Activated naive CD4-positive, alpha-beta T cell treated with Interleukin-2 at 50 U/mL for 16 hours (primary cell): ENCODE results near the gene CASTOR1.

Experiments used
- DNase-seq: peaks from one replicate; pipeline ENCODE4 v3.0.0-alpha.2; 2020

The CASTOR1 gene

DNA sequence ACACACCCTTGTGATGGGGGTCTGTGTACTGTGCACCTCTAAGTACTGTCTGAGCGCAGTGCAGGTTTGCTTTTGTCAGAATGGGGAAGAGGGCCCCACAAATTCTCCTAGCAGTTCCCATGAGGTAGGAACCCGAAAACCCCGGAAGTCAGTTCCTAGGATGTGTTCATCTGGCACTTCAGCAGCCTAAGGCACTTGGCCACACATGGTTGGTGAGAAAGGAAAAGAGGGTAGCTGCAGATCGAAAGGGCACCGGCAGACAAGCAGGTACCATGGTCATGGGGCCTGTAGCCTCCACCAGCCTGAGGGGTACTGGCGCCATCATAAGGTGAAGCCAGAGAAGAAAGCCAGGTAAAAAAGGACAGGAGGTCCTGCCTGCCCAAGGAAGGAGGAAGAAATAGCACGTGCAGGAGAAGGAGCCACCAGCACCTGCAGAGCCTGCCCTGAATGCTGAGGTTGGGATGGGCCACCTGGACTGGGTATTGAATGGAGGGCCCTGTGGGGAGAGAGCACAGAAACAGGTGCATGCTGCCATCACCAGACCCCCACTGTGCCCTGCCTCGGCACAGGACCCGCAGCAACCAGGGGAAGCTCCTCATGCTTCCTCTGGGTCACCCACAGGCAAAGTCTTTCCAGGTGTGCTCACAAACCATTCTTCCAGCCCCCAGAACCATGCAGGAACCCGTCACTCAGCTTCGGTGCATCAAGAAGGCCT lies 8.1 kb upstream of the CASTOR1 start:
- DNase-seq = no peak

- DNase-seq = no peak
These were observed 7.5 kb upstream of the CASTOR1 start for GRCh38 chr22:30296833-30297232.

GRCh38 chr22:30296324-30296723 lies 7.0 kb upstream of the CASTOR1 start:
- DNase-seq = no peak

DNA sequence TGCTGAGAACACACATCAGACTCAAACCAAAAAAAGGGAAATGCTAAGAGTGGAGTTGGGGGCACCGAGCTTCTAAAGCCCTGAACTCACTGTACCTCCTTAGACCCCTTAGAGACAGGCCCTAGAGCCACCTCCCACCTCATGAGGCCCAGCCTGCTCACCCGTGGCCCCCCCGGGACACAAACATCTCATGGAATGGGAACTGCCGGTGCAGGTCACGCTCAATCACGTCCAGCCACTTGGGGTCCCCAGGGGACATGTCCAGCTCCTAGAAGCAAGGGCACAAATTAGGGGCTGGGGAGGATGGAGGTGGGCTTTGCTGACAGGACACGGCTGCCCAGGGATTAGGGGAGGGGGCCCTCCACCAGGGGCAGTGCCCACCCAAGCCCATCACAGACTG lies 6.3 kb upstream of the CASTOR1 start:
- no peak for DNase-seq

GRCh38 chr22:30294830-30295229 lies 5.5 kb upstream of the CASTOR1 start:
- DNase-seq = no peak

- no peak for DNase-seq
These were observed 4.8 kb upstream of the CASTOR1 start for GRCh38 chr22:30294066-30294465.

- no peak for DNase-seq
These were observed 3.7 kb upstream of the CASTOR1 start for GRCh38 chr22:30293026-30293425.

DNA sequence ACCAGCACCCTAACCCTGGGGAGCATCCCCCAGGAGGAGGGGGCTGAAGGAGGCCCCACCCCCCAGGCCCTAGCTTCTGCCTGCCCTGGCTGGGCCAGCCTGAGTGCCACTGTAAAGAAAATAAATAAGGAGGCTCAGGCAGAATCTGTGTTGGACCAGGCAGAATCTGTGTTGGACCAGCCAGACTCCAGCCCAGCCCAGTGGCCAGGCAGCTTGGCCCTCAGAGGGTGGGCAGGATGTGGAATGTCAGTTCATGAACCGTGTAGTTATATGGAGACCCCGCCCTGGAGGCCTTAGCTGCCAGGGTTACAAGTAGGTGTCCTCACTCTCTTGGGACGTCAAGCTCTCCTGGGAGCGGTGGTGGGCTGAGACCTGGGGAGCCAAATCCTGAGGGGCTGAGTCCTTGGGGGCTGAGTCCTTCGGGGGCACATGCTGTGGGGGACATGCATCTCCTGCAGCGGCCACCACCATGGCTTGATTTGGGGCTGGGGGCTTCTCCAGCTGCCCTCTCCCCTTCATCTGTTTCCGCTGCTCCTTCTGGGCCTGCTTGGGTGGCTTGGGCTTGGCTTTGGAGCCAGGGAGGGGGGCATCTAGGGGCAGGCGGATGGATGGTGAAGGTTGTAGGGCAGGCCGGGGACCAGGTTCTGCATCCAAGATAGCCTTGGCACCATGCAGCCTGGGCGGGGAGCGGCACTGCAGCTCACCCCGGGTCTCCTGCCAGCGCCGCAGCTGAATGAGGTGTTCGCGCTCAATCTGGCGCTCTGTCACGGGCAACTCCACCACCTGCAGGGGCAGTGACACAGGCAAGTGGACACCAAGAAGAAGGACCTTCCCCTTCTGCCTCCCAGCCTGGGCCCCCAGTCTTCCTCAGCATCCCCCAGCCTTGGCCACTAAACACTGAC lies 3.0 kb upstream of the CASTOR1 start:
- DNase-seq = no peak

DNA sequence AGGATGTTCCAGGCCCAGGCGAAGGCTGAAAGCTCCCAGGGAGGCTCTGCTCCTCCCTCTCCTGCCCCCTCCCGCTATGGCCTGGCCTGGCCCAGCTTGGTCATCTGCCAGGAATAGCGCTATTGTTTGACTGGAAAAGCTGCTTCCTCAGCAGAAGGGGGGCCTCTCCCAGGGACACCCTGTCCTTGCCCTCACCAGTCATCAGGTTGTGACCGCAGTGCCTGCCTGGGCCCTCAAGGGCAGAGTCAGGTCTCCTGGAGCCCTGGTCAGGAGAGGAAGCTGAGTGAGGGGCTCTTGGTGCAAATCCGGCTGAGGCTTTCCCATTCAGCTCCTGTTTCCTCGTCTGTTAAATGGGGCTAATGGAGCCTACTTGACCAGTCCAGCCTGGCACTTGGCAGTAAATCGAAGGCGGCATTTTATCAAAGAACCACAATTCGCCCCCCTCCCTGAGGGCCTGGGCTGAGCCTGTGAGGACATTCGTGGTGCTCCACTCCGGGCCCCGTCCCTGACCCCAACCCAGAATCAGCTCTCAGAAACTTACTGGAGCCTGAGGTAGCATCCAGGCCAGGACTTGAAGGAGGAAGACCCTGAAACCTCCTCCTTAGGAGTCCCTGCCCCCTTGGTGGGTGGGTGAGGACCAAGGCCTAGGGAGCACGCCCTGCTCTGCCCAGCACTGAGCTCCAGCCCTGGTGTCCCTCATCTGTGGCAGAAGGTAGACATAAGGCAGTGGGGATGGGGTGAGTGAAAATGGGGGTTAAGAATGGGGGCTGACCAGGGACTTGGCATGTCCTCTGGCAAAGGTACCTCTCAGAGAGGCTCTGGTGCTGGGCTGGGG lies 2.0 kb upstream of the CASTOR1 start:
- no peak for DNase-seq

DNA sequence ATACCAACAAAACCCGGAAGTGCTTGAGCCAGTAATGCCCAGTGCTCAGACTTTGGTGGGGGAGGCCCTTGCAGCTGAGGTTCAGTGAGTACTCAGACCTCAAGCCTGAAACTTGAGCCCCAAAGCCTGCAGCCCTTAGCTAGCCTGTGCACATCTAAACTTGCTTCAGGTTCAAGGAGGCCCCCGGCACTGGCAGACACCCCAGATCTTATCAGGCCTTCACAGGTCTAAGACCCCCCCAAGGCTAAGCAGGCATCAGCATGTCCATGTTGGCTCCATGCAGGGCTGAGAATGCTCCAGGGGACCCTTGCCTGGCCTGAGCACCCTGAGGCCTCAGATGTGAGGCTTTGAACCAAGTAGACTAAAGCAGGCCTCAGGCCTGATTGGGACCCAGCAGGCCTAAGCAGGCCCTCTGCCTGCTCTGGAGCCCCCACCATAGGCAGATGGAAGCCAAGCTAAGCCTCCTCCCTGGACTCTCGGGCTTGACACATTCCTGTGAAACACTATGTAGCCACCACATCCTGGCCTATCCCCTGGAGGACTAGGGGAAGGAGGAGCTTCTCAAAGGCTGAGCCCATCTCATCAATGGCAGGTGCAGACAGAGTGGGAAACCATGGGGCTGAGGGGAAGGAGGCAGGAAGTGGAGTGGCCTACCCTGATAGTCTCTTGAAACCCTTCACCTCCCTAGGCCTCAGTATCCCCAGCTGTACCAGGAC lies 1.2 kb upstream of the CASTOR1 start:
- no peak for DNase-seq

- DNase-seq = no peak
These were observed 642 bp upstream of the CASTOR1 start for GRCh38 chr22:30289980-30290313.

DNA sequence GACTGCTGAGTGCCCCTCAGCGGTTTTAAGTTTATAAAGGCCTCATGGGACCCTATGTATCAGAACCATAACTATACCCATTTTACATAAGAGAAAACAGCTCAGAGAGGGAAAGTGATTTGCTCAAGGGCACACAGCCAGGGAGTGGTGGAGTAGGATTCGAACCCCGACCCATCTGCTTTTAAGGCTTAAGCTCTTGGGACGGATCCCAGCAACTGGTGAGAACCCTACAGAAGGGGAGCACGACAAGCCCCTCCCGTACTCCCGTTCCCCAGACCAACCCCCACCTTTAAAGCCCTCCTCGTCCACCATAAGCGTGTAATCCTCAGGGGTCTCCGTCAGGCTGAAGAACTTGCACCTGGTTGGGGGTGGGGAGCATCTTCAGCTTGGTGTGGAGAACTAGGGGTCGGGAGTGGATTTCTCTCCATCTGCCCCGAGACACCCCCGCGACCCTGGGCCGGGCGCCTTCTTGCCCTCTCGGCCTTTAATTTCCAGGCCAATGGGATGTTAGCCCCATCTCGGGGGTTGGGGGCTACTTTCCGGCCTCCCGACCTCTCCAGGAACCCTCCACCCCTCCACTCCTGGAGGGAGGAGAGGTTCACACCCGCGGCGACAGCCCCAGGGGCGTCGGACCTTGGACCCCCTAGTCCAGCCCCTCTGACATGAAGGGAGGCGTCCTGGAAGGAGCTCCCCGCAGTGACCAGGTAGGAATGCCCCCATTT lies 725 bp downstream of the CASTOR1 start:
- no peak for DNase-seq

- DNase-seq = peak; percentile 91
These were observed 1.5 kb downstream of the CASTOR1 start for GRCh38 chr22:30287648-30288418.

DNA sequence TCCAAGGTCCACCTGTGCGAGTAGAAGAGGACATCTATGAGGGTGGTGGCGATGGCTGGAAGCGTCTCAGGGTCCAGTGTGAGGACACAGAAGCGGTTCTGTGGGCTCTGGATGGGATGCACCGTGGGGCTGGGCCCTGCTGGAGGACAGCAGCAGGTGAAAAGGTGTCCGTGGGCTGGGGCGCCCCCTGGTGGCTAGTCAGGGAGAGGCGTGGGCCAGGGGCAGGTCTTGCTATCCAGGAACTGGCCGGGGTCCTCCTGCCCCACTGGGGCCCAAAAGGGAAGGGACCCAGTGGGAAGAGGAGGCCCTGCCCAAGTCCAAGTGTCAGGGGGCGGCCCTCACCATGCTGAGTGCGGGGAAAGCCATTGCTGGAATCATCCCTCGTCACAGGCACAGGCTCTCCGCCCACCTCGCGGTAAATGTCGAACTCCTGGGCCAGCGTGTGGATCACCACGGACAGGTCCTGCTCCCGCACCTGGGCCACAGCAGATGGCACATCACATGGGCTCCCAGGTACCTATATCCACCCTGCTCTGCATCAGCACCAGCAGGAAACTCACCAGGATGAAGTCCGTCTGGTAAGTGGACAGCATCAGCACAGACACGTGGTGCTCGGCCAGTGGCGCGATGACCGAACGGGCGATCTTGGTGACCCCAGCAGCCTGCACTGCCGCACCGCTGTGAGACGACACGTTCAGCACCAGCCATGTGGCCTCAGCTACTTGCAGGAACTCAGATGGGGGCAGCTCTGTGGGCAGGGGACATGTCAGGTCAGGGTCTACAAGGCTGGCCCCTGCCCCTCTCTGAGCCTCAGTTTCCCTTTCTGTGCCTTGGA lies 2.3 kb downstream of the CASTOR1 start:
- peak; percentile 90 for DNase-seq

DNA sequence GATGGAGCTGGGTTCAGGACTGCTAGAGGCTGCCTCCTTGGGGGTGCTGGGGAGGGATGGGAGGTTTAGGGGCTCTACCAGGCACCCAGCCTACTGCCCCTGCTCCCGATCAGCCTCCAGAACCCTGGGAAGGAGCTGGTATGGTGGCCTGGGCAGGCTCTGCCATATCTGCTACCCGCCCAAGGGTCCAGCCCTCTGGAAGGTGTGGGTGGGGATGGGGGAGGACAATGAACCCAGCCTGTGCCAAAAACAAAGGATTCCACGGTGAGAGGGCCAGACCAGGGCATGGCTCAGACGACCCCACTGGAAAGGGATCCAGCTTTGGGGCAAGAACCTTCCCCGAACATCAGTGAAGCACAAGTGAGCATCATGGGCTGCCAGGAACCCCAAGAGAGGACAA lies 3.0 kb downstream of the CASTOR1 start:
- no peak for DNase-seq

DNA sequence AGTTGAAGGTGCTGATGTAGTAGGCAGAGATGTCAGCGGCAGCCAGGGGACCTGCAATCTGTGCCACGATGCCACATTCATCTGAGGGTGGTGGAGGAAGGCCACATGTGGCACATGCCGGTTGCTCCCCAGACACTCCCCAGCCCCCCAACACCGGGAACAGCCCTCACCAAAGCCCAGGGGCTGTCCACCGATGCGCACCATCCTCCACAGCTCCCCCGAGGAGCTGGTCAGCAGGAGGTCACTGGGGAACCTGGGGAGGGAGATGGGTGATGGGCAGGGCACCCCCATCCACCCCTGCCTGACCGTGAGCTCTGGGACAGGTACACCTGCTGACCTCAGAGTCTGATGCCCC lies 3.5 kb downstream of the CASTOR1 start:
- DNase-seq = no peak

GRCh38 chr22:30285176-30285845 lies 4.0 kb downstream of the CASTOR1 start:
- no peak for DNase-seq

DNA sequence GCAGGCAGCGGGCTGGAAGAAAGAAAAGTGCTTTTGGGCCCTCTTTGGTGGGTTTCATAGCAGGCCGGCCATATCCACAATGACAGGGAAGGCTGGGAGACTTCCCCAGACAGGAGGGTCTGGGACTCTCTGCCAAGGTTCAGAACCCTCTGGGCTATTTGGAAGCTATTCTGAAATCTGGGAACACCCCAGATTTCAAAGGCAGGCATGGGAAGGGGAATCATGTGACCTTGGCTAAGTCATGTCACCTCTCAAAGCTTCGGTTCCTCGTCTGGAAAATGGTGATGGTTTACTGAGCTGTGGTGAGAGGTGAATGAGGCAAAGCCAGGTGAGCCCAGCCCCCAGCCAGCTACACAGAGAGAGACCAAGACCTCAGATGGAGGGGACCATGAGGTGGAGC lies 4.6 kb downstream of the CASTOR1 start:
- no peak for DNase-seq

GRCh38 chr22:30284172-30284571 lies 5.1 kb downstream of the CASTOR1 start:
- no peak for DNase-seq

DNA sequence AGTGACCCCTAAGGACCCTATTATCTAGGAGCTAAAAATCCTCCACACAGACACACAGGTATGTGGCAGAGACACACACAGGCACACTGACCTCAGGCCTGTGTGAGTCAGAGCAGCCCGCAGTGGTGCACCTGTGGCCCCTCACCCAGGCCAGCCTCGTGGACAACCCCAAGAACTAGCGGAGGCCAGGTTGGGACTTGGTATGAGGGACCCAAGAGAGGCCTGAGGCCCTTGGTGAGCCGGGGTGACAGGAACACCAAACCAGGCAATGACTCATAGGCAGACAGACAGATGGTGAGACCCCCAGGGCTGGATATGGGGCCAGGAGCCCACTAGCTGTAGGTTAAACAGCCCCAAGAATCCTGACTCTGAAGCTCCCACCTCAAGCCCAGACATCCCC lies 6.0 kb downstream of the CASTOR1 start:
- DNase-seq = no peak
